Renal cortical epithelial cell (primary cell): ENCODE measurements around the gene KRTAP20-3. TPM values are rescaled to one million over a fixed set of nuclear protein-coding genes. Genes with fewer than 3 reads are reported as not detected.

Source experiments
- DNase-seq: peaks from one replicate; pipeline ENCODE4 v3.0.0-alpha.2; 2011; ENCODE audit warnings: low read depth
- total RNA-seq: library from RNA; depleted of rRNA; stranded (reverse); fragments of >200 nt; gene quantifications from 2 replicates; pipeline ENCODE4 v1.2.3, GENCODE V29; 2014

The KRTAP20-3 gene
- total RNA-seq = not detected in 2 replicates

GRCh38 chr21:30642564-30642963, at the start of gene KRTAP20-3:
KRTAP20-3 (plus strand) TSS chr21:30642864.
- no peak for DNase-seq

- no peak for DNase-seq
Measured at GRCh38 chr21:30598802-30599201, 43.9 kb upstream of the KRTAP20-3 start, which contains the start of gene KRTAP6-2. KRTAP6-2 (minus strand) TSS chr21:30598902; CDS start chr21:30598874, 28 bp downstream.

- DNase-seq = no peak
Measured at GRCh38 chr21:30600787-30601186, 41.9 kb upstream of the KRTAP20-3 start, which contains the start of gene KRTAP22-1. KRTAP22-1 (plus strand) TSS chr21:30601087.

GRCh38 chr21:30605968-30606367, 36.7 kb upstream of the KRTAP20-3 start:
- DNase-seq = no peak

GRCh38 chr21:30612132-30612531, 30.5 kb upstream of the KRTAP20-3 start:
- no peak for DNase-seq

GRCh38 chr21:30613836-30614235, 28.8 kb upstream of the KRTAP20-3 start, which contains the start of gene KRTAP6-1:
KRTAP6-1 (minus strand) TSS chr21:30613930; CDS start chr21:30613904, 26 bp downstream.
- DNase-seq = no peak

- no peak for DNase-seq
Measured at GRCh38 chr21:30615199-30615598, 27.5 kb upstream of the KRTAP20-3 start.

GRCh38 chr21:30616125-30616524, 26.5 kb upstream of the KRTAP20-3 start, which contains the start of gene KRTAP20-1:
KRTAP20-1 (plus strand) TSS chr21:30616425; CDS start chr21:30616455, 30 bp downstream.
- DNase-seq = no peak

GRCh38 chr21:30620080-30620479, 22.6 kb upstream of the KRTAP20-3 start:
- no peak for DNase-seq

- DNase-seq = no peak
Measured at GRCh38 chr21:30620522-30620921, 22.1 kb upstream of the KRTAP20-3 start, which contains the start of gene KRTAP20-4. KRTAP20-4 (plus strand) TSS chr21:30620627.

GRCh38 chr21:30623362-30623761, 19.3 kb upstream of the KRTAP20-3 start:
- no peak for DNase-seq

GRCh38 chr21:30625449-30626165, 17.1 kb upstream of the KRTAP20-3 start:
- no peak for DNase-seq

- DNase-seq = no peak
Measured at GRCh38 chr21:30628109-30628508, 14.6 kb upstream of the KRTAP20-3 start.

- no peak for DNase-seq
Measured at GRCh38 chr21:30629200-30629599, 13.5 kb upstream of the KRTAP20-3 start.

GRCh38 chr21:30634906-30635305, 7.8 kb upstream of the KRTAP20-3 start, which contains the start of gene KRTAP20-2:
KRTAP20-2 (plus strand) TSS chr21:30635206; CDS start chr21:30635264, 58 bp downstream.
- DNase-seq = no peak

GRCh38 chr21:30638686-30639085, 4.0 kb upstream of the KRTAP20-3 start:
- DNase-seq = no peak

GRCh38 chr21:30646904-30647414, 4.3 kb downstream of the KRTAP20-3 start:
- no peak for DNase-seq

GRCh38 chr21:30652891-30653290, 10.2 kb downstream of the KRTAP20-3 start:
- DNase-seq = no peak

GRCh38 chr21:30668776-30669175, 26.1 kb downstream of the KRTAP20-3 start:
- DNase-seq = no peak

GRCh38 chr21:30672985-30673650, 30.5 kb downstream of the KRTAP20-3 start:
- DNase-seq = no peak

GRCh38 chr21:30674312-30674711, 31.6 kb downstream of the KRTAP20-3 start:
- no peak for DNase-seq

- DNase-seq = no peak
Measured at GRCh38 chr21:30676737-30677136, 34.1 kb downstream of the KRTAP20-3 start.
